DOHH2 (cell line): Measurements from ENCODE around the gene PIGA.

Source experiments
- H3F3A ChIP-seq: fragments of 200-600 bp; sonication (generic), shearing (Covaris generic); 2 replicates; pipeline ENCODE4 v1.6.0; 2016; ENCODE audit warnings: antibody characterized with exemption, mild to moderate bottlenecking; ENCODE audit not compliant: control insufficient read depth, insufficient read depth
- H3K27ac ChIP-seq: fragments of 200-600 bp; sonication (generic); 2 replicates; pipeline ENCODE4 v1.5.1; 2014; ENCODE audit warnings: low read depth, mild to moderate bottlenecking, low read length, moderate library complexity
- H3K27me3 ChIP-seq: fragments of 200-600 bp; sonication (generic); 2 replicates; pipeline ENCODE4 v1.6.1; 2014; ENCODE audit warnings: mild to moderate bottlenecking, low read length, mixed read lengths; ENCODE audit not compliant: control insufficient read depth
- H3K36me3 ChIP-seq: fragments of 200-600 bp; sonication (generic); 2 replicates; pipeline ENCODE4 v1.6.1; 2014; ENCODE audit warnings: mild to moderate bottlenecking, low read length, moderate library complexity, mixed read lengths; ENCODE audit not compliant: control insufficient read depth
- H3K4me1 ChIP-seq: fragments of 200-600 bp; sonication (generic); 2 replicates; pipeline ENCODE4 v1.6.1; 2014; ENCODE audit warnings: mild to moderate bottlenecking, low read length, mixed read lengths; ENCODE audit not compliant: control insufficient read depth
- H3K4me2 ChIP-seq: fragments of 200-600 bp; sonication (generic); 2 replicates; pipeline ENCODE4 v1.6.0; 2014; ENCODE audit warnings: mild to moderate bottlenecking, low read length, moderate library complexity
- H3K4me3 ChIP-seq: fragments of 200-600 bp; sonication (generic); 2 replicates; pipeline ENCODE4 v1.5.1; 2014; ENCODE audit warnings: mild to moderate bottlenecking, low read length, mixed read lengths
- H3K79me2 ChIP-seq: fragments of 200-600 bp; sonication (generic); 2 replicates; pipeline ENCODE4 v1.6.1; 2014; ENCODE audit warnings: mild to moderate bottlenecking, low read length, mixed read lengths; ENCODE audit not compliant: control insufficient read depth
- H3K9me2 ChIP-seq: fragments of 200-600 bp; sonication (generic); replicated peaks from 2 replicates; pipeline ENCODE4 v1.6.1; 2014; ENCODE audit warnings: mild to moderate bottlenecking, low read length, mixed read lengths; ENCODE audit not compliant: control insufficient read depth
- H3K9me3 ChIP-seq: fragments of 200-600 bp; sonication (generic); 2 replicates; pipeline ENCODE4 v1.6.1; 2014; ENCODE audit warnings: antibody characterized with exemption, low read length, mixed read lengths; ENCODE audit not compliant: control insufficient read depth, insufficient read depth
- H4K20me1 ChIP-seq: fragments of 200-600 bp; sonication (generic); 2 replicates; pipeline ENCODE4 v1.6.0; 2014; ENCODE audit warnings: low read depth, mild to moderate bottlenecking, antibody characterized with exemption, low read length, moderate library complexity; ENCODE audit not compliant: control insufficient read depth, insufficient read depth
- EZH2phosphoT487 ChIP-seq: fragments of 200-600 bp; sonication (generic); IDR thresholded peaks from 2 replicates; pipeline ENCODE4 v1.6.1; 2017; ENCODE audit warnings: borderline replicate concordance, mild to moderate bottlenecking, antibody characterized with exemption, low read length, moderate library complexity, mixed read lengths
- TF ChIP-seq, protein P1 (sequence below): fragments of 200-600 bp; sonication (generic); IDR thresholded peaks from one replicate; pipeline ENCODE4 v1.5.1; 2014; ENCODE audit warnings: antibody characterized with exemption, mild to moderate bottlenecking, low read depth, low read length; ENCODE audit not compliant: poor library complexity, severe bottlenecking

Gene PIGA, protein sequence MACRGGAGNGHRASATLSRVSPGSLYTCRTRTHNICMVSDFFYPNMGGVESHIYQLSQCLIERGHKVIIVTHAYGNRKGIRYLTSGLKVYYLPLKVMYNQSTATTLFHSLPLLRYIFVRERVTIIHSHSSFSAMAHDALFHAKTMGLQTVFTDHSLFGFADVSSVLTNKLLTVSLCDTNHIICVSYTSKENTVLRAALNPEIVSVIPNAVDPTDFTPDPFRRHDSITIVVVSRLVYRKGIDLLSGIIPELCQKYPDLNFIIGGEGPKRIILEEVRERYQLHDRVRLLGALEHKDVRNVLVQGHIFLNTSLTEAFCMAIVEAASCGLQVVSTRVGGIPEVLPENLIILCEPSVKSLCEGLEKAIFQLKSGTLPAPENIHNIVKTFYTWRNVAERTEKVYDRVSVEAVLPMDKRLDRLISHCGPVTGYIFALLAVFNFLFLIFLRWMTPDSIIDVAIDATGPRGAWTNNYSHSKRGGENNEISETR

DNA sequence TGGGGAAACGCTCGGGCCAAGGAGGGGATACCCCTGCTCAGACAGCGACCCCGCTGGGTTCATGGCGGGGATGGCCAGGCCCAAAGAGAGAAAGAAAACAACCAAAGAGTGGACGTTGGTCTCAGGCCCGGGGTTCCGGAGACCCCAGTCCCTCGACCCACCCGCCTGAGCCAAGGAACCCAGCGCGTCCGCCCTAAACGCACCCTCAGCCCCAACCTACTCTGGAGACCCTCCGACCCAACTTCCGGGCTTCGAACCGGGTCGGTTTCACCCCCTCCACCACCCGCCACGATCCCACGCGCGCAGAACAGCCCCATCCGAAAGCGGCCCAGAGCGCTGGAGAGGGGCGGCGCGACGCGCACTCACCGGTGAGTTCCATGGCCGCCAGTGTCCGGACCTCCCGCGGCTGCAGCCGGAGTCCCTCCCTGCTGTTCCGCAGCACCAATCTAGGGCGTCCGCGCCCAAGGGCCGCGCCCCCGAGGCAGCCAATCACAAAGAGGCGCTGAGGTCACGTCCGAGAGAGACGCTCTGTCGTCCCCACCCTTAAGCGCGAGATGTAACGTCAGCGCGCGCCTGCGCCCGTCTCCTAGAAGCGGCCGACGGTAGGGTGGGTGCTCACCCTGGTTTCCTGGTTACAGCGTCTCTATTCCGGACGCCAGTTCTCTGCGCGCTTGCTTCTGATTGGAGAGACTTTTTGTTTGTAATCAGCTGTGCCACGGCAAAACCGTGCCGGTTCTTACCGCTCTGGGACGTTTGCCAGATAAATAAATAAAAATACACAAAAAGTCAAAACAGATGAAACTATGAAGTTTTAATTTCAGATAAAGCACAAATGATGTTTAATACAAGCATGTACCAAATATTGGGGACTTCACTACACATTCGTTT, at the start of gene PIGA:
TSS of gene PIGA (minus strand) at position 389 of the 888 bp plus-strand sequence. CDS start 3,593 bp downstream, outside the sequence.
- peaks cover 31% of the 10 kb centered on the region for H3K79me2 ChIP-seq
- H3K36me3 ChIP-seq, result peaks cover 22% of the 10 kb centered on the region
- H3K4me3 ChIP-seq, result peak within 1 kb of the TSS; percentile 87
- no peaks in the 10 kb centered on the region for H3K9me2 ChIP-seq
- H3K27me3 ChIP-seq, result no peaks in the 10 kb centered on the region
- H3K4me2 ChIP-seq, result peak within 1 kb of the TSS; percentile 88
- H3K27ac ChIP-seq, result peak within 1 kb of the TSS; percentile 32
- H3K4me1 ChIP-seq, result peaks cover 8% of the 10 kb centered on the region
- no peaks in the 10 kb centered on the region for H3F3A ChIP-seq
- TF ChIP-seq, protein P1, sequence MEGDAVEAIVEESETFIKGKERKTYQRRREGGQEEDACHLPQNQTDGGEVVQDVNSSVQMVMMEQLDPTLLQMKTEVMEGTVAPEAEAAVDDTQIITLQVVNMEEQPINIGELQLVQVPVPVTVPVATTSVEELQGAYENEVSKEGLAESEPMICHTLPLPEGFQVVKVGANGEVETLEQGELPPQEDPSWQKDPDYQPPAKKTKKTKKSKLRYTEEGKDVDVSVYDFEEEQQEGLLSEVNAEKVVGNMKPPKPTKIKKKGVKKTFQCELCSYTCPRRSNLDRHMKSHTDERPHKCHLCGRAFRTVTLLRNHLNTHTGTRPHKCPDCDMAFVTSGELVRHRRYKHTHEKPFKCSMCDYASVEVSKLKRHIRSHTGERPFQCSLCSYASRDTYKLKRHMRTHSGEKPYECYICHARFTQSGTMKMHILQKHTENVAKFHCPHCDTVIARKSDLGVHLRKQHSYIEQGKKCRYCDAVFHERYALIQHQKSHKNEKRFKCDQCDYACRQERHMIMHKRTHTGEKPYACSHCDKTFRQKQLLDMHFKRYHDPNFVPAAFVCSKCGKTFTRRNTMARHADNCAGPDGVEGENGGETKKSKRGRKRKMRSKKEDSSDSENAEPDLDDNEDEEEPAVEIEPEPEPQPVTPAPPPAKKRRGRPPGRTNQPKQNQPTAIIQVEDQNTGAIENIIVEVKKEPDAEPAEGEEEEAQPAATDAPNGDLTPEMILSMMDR, result no peak
- TF ChIP-seq EZH2phosphoT487, result no peak
- H4K20me1 ChIP-seq, result no peaks in the 10 kb centered on the region
- H3K9me3 ChIP-seq, result no peaks in the 10 kb centered on the region

DNA sequence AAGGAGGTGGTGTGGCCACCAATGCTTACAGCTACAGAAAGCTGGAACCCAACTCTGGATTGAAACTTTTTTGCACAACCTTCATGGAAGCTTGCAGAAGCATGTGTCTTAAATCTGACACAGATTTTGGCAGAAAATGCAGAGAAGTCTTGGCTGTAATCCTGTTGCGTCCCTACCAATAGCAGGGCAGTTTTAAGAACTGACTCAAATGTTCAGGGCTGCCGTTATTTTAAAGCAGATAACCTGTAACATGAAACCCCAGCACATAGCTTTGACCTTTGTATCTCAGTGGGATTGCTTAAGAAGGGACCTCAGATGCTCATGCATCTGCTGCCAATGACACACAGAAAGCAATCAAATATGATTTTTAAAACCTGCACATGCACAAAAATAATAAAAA, 49.0 kb upstream of the PIGA start, which contains the start of gene VEGFD:
TSS of gene VEGFD (minus strand) at position 110 of the 400 bp plus-strand sequence. CDS start 467 bp downstream, outside the sequence.
- no peaks in the 10 kb centered on the region for H3K79me2 ChIP-seq
- no peak within 1 kb of the TSS for H3K27ac ChIP-seq
- TF ChIP-seq, protein P1, result no peak
- no peak for TF ChIP-seq EZH2phosphoT487
- H3K9me3 ChIP-seq, result no peaks in the 10 kb centered on the region
- H3K9me2 ChIP-seq, result no peaks in the 10 kb centered on the region
- no peak within 1 kb of the TSS for H3K4me3 ChIP-seq
- H4K20me1 ChIP-seq, result no peaks in the 10 kb centered on the region
- H3K27me3 ChIP-seq, result no peaks in the 10 kb centered on the region
- H3F3A ChIP-seq, result no peaks in the 10 kb centered on the region
- H3K36me3 ChIP-seq, result no peaks in the 10 kb centered on the region
- H3K4me1 ChIP-seq, result no peaks in the 10 kb centered on the region
- no peak within 1 kb of the TSS for H3K4me2 ChIP-seq

DNA sequence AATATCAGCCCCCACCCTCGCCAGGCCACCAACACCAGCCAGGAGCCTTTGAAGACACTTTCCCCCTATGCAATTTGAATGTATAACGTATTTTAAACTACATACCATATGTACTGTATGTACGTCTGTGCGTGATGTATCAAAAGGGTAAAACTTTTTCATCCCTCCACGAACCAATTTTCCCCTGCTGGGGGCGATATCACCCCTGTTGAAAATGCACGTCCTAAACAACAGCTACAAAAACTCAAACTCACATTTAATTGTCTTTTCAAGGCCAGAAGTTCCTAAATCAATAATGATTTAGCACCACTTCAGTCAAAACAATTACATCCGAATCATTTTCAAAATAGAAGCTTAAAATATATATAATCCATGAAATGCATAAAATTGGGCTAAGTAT, 47.5 kb upstream of the PIGA start:
- H3K27ac ChIP-seq, result no peak overlapping the region
- H3K4me3 ChIP-seq, result no peak overlapping the region
- no peaks in the 10 kb centered on the region for H3K9me2 ChIP-seq
- H3F3A ChIP-seq, result no peaks in the 10 kb centered on the region
- peaks cover 2% of the 10 kb centered on the region; the same call in 1 of the 2 replicates for H3K4me1 ChIP-seq
- H3K36me3 ChIP-seq, result no peaks in the 10 kb centered on the region
- H4K20me1 ChIP-seq, result no peaks in the 10 kb centered on the region
- H3K79me2 ChIP-seq, result no peaks in the 10 kb centered on the region
- H3K4me2 ChIP-seq, result no peak overlapping the region
- TF ChIP-seq, protein P1, result peak; percentile 43
- no peak for TF ChIP-seq EZH2phosphoT487
- H3K9me3 ChIP-seq, result no peaks in the 10 kb centered on the region
- no peaks in the 10 kb centered on the region for H3K27me3 ChIP-seq
